Measurements from ENCODE around the gene DCLK1.

- no peak for TF ChIP-seq CTCF (IDR thresholded peaks at IDR 0.05; ENCODE audit: low read depth, low read length, missing input control)
- no peak for TF ChIP-seq REST (IDR thresholded peaks at IDR 0.05)
- no peak for TF ChIP-seq RAD21 (IDR thresholded peaks at IDR 0.05)
- no peak for TF ChIP-seq YY1 (IDR thresholded peaks at IDR 0.05)
- TF ChIP-seq RXRA (IDR thresholded peaks at IDR 0.05) = no peak
Observed at GRCh38 chr13:35866801-35867200, 264.4 kb downstream of the DCLK1 start.
